ENCODE measurements around the gene PAMR1. TPM values are rescaled to one million over a fixed set of nuclear protein-coding genes. Genes with fewer than 3 reads are reported as not detected.

PAMR1 gene
- total and polyA plus RNA-seq, 2 donors (not counting 3 experiments of a cell fraction or from before 2014, with no cell fraction given): not detected

DNA sequence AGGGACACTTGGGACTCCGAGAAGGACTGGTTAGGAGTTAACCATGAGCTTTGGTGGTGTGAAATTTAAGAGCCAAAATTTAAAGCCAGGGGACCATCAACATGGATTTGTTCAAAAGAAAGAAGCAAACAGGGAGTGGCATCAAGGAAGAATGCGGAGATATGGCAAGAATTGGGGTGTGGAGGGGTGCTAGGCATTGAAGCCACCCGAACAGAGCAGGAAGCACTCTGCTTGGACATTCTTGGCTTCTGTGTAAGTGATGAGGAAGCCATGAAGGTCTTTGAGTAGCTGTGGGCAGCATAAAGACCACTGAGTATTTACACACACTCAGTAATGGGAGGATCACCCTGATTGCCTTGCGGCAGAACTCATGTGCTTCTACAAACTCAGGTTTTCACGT is 27.2 kb upstream of the PAMR1 start:
- POLR2A ChIA-PET: no interaction called here
- CTCF ChIA-PET: no interaction called here
- no peaks in the 10 kb centered on the region for H3K4me1 ChIP-seq (ENCODE audit: control insufficient read depth, extremely low read depth, insufficient read depth, low read length)

More for the DNA sequence above, 27.2 kb upstream of the PAMR1 start:
- TF ChIP-seq, protein P1, sequence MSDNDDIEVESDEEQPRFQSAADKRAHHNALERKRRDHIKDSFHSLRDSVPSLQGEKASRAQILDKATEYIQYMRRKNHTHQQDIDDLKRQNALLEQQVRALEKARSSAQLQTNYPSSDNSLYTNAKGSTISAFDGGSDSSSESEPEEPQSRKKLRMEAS (IDR thresholded peaks at IDR 0.05; ENCODE audit: insufficient read depth, insufficient read length): no peak
- TF ChIP-seq POLR2AphosphoS5 (IDR thresholded peaks at IDR 0.05; ENCODE audit: insufficient read depth, low read depth, low read length) (no peak), JUN (IDR thresholded peaks at IDR 0.05; ENCODE audit: borderline replicate concordance, insufficient read depth, insufficient read length, low read depth) (no peak), FOS (IDR thresholded peaks at IDR 0.05; ENCODE audit: borderline replicate concordance, insufficient read depth, low read length) (no peak), GATA2 (IDR thresholded peaks at IDR 0.05; ENCODE audit: insufficient read depth, insufficient read length, low read depth, low read length) (no peak), MYC (IDR thresholded peaks at IDR 0.05; ENCODE audit: low read depth, low read length) (no peak), POLR2A (IDR thresholded peaks at IDR 0.05; ENCODE audit: low read depth, low read length) (no peak), EZH2 (IDR thresholded peaks at IDR 0.05; ENCODE audit: borderline replicate concordance, low read depth, low read length, severe bottlenecking) (no peak)
- TF ChIP-seq, protein P2, sequence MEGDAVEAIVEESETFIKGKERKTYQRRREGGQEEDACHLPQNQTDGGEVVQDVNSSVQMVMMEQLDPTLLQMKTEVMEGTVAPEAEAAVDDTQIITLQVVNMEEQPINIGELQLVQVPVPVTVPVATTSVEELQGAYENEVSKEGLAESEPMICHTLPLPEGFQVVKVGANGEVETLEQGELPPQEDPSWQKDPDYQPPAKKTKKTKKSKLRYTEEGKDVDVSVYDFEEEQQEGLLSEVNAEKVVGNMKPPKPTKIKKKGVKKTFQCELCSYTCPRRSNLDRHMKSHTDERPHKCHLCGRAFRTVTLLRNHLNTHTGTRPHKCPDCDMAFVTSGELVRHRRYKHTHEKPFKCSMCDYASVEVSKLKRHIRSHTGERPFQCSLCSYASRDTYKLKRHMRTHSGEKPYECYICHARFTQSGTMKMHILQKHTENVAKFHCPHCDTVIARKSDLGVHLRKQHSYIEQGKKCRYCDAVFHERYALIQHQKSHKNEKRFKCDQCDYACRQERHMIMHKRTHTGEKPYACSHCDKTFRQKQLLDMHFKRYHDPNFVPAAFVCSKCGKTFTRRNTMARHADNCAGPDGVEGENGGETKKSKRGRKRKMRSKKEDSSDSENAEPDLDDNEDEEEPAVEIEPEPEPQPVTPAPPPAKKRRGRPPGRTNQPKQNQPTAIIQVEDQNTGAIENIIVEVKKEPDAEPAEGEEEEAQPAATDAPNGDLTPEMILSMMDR (IDR thresholded peaks at IDR 0.05; ENCODE audit: extremely low read depth in 1 of 2, insufficient read depth in 1 of 2, low read depth in 1 of 2, low read length in 2 of 2): no peak
- dilution Hi-C loops (cut with MboI; ENCODE audit: extremely low pct_ligation_motif_present, low sequenced_read_pairs): no loop called here
- H3K36me3 ChIP-seq (ENCODE audit: control insufficient read depth in 2 of 2, extremely low read depth in 1 of 2, insufficient read depth in 2 of 2, low read length in 2 of 2): no peaks in the 10 kb centered on the region
- FAIRE-seq (no peak), DNase-seq (ENCODE audit: low read depth, low spot score) (no peak)
- BruUV-seq (replicated peaks): no TSS peak
- peaks cover 0 to 2% of the 10 kb centered on the region in 2 experiments for H3K27me3 ChIP-seq (ENCODE audit: control insufficient read depth in 2 of 2, insufficient read depth in 2 of 2, low read length in 2 of 2)
- H3K27ac ChIP-seq (ENCODE audit: insufficient read depth, low read depth, low read length): no peak overlapping the region
- peaks cover 2% of the 10 kb centered on the region for H3K9me1 ChIP-seq (replicated peaks; ENCODE audit: control insufficient read depth, extremely low read depth, insufficient read depth, low read length)
- no peak overlapping the region for H2AFZ ChIP-seq (ENCODE audit: low read depth, low read length)
- intact Hi-C loops (cut with micrococcal nuclease): no loop called here
- no peaks in the 10 kb centered on the region for H3K9me3 ChIP-seq (replicated peaks; ENCODE audit: control insufficient read depth, insufficient read depth, low read length)
- no peak overlapping the region for H3K9ac ChIP-seq (replicated peaks; ENCODE audit: extremely low read depth, insufficient read depth, low read length)
- no peaks in the 10 kb centered on the region for H4K20me1 ChIP-seq (replicated peaks; ENCODE audit: control insufficient read depth, extremely low read depth, insufficient read depth, low read length)
- no peak overlapping the region for H3K4me2 ChIP-seq (ENCODE audit: insufficient read depth, low read length)
- H3K79me2 ChIP-seq (ENCODE audit: control insufficient read depth, insufficient read depth, low read length): no peaks in the 10 kb centered on the region
- no peak overlapping the region for H3K4me3 ChIP-seq (replicated peaks in 1 of 3; ENCODE audit: insufficient read depth in 1 of 3, low read depth in 1 of 3, low read length in 3 of 3)
